NCI-H2196 (cell line): ENCODE measurements around the gene NMUR2.

ENCODE experiments used
- DNase-seq: peaks from one replicate; lab custom pipeline; 2025; ENCODE audit not compliant: unreplicated experiment; lab: John Stamatoyannopoulos, UW

The NMUR2 gene

DNA sequence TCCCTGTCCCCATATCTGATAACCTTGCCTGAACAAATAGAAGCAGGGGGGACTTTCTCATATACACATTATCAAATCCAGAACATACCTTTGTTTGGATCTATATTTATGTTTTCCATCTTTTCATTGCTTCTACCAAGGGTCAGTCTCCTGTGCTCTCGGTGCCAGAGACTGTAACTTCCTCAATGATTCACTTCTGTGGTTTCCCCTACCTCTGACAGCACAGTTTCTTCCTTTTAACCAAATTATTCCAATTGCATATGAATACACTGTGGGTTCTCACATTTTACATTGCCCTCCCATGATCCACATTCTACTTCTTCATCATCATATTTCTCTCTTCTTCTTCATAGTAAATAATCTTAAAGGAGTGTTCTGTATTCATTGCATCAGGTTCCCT, 32.2 kb downstream of the NMUR2 start:
- no peak for DNase-seq

DNA sequence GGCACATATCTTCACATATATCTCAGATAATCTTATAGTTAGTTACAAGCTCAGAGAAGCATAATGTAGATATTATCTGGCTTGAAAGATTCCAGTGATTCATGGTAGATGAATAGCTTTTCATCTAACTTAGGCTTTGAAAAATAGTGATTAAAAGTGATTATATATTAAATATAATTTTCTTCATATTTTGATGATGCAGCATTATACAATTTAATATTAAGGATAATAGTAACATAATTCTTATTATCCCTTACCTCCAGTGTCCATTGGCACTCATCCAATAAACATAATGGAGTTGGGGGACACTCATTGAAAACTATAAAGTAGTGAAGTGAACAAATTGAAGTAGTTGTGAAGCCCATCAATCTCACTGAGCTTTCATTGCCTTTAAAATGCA, 35.8 kb downstream of the NMUR2 start:
- no peak for DNase-seq

DNA sequence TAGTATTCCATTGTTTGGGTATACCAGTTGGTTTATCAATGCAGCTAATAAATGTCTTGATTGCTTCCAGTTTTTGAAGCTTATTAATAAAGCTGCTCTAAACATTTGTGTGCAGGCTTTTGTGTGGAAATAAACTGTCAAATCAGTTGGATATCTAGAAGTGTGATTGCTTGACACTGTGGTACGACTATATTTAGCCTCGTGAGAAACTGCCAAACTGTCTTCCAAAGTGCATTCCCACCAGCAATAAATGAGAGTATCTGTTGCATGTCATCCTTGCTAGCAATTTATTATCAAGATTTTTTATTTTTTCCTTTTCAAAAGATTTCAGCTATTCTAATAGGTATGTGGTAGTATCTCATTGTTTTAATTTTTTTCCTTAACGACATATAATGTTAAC, 37.5 kb downstream of the NMUR2 start:
- no peak for DNase-seq

DNA sequence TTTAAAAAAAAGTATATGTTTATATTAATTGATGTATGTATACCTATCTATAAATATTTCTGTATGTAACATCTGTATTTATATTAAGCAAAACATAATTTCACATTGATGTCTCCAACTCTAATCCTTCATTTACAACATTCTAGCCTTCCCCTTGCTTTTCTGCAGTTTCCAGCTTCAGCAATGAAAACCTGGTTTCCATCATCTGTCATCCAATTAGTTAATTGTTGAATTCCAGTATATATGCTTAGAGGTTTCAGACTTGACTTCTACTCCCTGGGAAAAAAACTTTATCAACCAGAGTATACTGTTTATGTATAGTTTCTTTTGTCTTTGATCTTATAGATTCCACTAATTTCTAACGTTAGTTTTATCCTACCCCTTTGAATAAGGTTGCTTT, 38.4 kb downstream of the NMUR2 start:
- no peak for DNase-seq

DNA sequence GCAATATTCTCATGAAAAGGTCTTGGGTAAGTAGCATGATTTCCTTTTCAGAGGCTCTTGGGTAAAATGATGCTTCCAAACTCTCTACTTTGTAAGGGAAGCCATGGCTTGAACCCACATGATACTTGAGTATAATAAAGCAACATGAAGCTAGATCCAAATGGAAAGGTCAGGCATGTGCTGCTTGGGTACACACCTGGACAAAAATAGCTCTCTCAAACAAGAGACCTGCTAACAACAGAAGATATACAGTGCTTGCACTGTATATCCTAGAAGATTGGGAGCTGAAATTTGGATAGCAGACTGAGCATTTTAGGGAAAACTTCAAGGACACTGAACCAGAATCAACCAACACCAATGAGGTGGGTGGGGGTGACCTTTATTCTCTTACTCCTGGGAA, 40.2 kb downstream of the NMUR2 start:
- no peak for DNase-seq

DNA sequence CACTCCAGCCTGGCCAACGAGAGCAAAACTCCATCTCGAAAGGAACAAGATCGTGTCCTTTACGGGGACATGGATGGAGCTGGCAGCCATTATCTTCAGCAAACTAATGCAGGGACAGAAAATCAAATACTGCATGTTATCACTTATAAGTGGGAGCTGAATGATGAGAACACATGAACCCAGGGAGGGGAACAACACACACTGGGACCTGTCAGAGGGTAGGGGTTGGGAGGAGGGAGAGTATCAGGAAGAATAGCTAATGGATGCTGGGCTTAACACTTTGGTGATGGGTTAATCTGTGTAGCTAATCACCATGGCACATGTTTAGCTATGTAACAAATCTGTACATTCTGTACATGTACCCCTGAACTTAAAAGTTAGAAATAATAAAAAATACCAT, 40.9 kb downstream of the NMUR2 start:
- no peak for DNase-seq

DNA sequence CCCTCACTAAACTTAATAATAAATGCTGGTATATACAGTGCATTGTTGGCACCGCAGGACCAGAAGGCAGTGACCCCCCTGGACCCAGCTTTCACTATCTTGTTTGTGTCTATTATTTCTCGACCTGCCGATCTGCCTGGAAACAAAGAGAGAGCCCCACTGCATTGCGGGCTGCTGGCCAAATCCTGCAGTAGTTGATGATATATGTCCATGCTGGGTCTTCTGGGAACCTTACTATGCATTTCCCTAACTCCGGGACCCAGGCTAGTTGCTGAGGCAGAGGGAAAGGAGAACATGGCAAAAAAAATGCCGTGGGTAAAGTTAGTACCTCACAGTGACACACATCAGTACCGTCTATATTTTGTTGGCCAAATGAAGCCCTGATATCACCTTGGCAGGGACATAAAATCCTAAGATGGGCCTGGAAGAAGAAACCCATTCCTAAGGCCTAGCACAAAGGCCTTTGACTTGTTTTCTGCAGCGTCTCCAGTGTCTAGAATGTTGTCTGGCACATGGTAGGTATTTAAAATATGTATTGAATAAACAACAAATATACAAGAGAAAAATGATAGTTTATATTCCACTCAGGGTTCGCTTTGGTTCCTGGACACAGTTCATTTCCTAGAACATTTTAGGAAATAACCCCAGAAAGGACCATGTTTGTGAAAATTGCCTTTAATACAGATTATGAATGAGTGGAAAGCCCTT, 46.1 kb downstream of the NMUR2 start:
- no peak for DNase-seq

DNA sequence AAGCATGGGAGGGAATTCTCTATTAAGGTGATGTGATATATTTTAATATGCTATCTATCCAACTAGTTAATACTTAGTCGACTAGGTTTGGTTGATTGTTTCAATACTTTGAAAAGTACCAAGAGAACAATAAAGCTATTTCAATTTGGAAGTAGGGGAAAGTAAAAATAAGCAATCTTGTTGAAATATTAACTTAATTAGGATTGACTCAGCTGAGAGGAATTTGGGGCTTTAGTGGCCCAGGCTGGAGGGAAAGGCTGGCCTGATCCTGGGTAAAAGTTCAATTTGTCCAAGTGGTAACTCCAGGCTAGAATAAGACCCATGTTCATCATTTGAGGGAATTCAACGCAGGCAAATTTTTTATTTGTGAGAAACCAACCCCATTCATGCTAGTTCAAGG, 48.6 kb downstream of the NMUR2 start:
- DNase-seq: no peak

DNA sequence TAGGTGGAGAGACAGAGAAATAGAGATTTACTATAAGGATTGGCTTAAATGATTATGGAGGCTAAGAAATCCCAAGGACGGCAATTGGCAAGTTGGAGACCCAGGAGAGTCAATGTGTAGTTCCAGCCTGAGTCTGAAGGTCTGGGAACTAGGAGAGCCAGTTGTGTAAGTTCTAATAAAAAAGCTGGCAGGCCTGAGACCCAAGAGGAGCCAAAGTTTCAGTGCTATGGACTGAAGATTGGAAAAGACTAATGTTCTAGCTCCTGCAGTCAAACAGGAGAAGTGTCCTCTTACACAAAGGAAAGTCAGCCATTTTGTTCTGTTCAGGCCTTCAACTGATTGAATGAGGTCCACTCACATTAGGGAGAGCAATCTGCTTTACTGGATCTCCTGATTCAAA, 50.0 kb downstream of the NMUR2 start:
- no peak for DNase-seq

DNA sequence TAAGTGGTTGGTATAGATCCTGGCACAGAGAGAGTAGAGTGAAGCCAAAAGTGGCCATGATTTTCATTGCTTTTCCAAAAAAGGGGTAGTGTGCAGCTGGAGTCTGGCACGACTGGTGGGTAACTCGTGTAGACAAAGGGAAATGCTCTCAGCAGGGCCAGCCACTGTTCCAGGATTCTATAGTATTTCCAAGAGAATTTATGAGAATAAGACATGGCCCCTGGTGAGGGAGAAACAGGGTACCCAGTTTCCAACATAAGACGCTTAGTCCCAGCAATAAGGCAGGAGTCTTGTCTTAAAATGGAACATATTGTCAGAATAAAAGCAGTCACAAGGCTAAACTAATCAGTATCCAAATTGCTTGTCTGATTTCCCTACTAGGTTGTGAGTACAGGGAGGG, 52.1 kb downstream of the NMUR2 start:
- no peak for DNase-seq

DNA sequence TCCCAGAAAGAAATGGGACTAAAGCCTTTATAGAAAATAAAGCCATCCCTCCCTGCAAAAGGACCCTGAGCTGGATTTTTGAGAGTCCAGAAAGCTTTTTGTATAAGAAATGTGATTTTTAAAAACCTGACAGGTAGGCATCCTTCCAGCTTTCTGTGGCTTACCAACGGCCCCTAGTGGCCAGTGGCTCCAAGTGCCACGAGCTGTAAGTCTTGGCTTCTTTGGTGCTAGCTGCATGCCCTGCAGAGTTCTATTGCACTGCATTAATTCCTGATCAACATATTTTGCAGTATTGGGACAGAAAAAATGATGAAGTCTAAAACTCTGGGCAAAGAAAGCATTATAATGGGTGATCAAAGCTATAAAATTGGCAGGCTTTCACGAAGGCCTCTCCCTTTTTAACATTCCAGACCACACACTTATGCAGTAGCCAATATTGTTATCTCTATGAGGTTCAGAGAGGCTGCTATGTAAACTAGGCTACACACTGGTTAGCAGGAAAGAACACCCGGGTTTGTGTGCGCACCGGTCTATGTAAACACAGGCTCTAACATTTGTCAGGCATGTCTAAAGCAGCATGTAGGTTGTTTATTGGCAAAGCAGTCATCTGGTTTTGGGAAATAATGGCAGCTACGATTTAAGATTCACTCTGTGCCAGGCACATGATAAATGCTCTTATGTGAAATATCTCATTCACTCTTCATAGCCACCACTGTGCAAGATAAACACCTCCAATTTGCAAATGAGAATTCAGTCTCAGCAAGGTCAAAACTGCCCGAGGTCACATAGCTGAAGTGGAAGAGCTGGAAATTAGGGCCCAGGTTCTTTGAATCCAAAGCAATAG, 55.2 kb downstream of the NMUR2 start:
- DNase-seq: peak; percentile 53
